ENCODE measurements around the gene PDE4A.

- TF ChIP-seq, protein P1, sequence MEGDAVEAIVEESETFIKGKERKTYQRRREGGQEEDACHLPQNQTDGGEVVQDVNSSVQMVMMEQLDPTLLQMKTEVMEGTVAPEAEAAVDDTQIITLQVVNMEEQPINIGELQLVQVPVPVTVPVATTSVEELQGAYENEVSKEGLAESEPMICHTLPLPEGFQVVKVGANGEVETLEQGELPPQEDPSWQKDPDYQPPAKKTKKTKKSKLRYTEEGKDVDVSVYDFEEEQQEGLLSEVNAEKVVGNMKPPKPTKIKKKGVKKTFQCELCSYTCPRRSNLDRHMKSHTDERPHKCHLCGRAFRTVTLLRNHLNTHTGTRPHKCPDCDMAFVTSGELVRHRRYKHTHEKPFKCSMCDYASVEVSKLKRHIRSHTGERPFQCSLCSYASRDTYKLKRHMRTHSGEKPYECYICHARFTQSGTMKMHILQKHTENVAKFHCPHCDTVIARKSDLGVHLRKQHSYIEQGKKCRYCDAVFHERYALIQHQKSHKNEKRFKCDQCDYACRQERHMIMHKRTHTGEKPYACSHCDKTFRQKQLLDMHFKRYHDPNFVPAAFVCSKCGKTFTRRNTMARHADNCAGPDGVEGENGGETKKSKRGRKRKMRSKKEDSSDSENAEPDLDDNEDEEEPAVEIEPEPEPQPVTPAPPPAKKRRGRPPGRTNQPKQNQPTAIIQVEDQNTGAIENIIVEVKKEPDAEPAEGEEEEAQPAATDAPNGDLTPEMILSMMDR (IDR thresholded peaks at IDR 0.05), result no peak
- no peak for TF ChIP-seq EP300 (IDR thresholded peaks at IDR 0.05; ENCODE audit: low read depth)
- TF ChIP-seq POLR2A (IDR thresholded peaks at IDR 0.05), result no peak
Observed at GRCh38 chr19:10406191-10406590, 14.1 kb upstream of the PDE4A start.

All from transverse colon (tissue), 3 donors.